Stimulated activated CD4-positive, alpha-beta T cell treated with anti-CD3 and anti-CD28 coated beads, TNF-alpha, amount 100 ng/mL, for 48 hours (primary cell): ENCODE measurements around the gene KRT27.
A peak's percentile ranks its signal among the peaks of the same experiment; 100 is the strongest.
"Not testable (repeated sequence)": the region's sequence is repeated elsewhere in the genome, so short reads cannot be mapped to it uniquely, and the experiment has no call there.

Source experiments
- DNase-seq, 3 donors: peaks; one replicate each; pipeline ENCODE4 v3.0.0-alpha.2; 2020; ENCODE audit warnings: low read depth in 3 of 3

Gene KRT27

DNA sequence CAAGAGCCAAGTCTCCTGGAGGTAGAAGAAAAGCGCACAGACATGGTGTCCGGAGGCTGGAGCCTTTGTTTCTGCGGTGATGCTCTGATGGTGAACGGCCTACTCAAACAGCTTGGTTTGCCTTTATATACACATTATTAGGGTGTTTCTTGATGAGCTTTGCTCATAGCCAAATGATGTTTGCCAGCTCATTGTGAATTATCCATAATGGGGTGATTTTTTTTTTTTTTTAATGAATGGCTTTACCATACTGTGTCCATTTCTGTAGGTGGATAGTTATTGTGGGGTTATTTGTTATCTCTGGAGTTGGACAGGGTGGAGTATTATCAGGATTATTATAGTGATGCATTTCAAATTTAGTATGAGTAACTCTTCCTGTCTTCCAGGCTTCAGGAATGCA, at the start of gene KRT27:
Gene KRT27, minus strand, starts transcription at position 101 of the 400 bp plus-strand sequence. Its CDS starts 57 bp downstream, at position 44.
- DNase-seq = no peak

- DNase-seq = no peak
These were observed 47.9 kb upstream of the KRT27 start for GRCh38 chr17:40830085-40830776.

DNA sequence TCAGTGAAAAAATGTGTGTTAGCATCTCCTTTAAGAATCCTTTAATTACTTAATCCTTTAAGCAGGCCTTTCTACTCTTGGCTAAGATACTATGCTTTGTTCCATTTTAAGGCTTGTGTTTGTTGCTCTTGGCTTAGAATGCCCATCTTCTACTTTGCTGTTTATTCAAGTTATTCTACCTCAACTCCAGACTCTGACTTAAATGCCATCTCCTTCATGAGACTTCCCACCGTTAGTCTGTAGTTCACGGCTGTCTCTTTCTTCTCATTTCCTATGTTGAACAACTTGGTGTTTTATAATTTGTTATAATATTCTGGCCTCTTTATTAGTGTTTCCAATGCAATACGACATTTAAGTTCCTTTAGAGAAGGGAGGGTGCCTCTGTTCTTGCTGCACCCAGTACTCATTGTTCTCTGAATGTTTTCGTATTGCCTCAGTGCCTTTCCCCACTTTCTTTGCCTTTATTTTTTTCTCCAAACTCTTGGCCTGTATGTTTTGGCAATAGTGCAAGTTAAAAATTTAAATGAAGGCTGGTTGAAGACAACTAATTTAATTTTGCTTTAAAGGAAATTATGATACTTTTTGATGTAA, 46.2 kb upstream of the KRT27 start:
- DNase-seq = no peak

DNA sequence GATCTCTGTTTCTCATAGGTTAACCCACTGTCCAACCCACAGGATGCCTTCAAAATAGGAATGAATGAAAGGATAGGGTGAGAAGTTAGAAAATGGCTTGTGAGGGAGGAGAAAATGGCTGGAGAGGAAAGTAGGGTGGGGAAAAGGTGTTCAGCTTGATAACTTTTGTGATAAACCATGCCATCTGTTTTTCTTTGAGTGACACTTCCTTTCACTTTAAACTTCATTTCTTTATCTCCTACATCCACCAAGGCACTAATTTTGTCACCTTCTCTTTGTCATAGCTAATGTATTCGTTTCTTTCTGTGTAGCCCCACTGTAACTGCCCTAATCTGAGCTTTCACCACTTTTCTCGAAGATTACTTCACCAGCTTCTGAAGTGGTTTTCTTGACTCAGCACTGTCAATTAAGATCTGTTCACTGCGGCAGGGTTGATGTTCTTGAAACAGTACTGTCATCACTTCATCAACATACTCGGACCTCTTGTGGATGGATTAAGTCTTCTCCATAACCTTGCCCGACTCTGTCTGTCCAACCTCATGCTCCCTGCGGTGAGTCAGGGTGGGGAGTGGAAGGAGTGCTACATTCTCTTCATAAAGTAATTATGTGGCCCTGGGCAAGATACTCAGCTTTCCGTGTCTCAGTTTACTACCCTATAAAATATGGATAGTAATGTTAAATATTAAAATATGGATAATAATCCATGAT, 45.5 kb upstream of the KRT27 start:
- no peak for DNase-seq

DNA sequence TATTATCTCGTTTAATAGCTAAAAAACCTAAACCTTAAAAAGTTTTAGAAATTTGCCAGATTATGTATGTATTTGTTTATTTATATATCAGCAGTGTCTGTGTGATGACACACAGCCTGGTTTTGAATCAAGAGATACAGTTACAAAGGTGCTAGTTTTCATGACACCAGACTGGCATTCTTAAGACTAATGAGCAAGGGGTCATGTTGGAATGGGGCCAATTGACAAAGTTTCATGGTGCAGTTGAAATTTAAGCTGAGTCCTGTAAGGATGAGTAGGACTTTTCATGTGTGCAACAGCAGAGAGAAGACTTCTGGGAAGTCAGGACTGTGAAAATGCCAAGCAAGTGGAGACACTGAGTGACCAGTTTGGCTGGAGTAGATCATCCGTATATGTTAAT, 43.2 kb upstream of the KRT27 start:
- DNase-seq = no peak

DNA sequence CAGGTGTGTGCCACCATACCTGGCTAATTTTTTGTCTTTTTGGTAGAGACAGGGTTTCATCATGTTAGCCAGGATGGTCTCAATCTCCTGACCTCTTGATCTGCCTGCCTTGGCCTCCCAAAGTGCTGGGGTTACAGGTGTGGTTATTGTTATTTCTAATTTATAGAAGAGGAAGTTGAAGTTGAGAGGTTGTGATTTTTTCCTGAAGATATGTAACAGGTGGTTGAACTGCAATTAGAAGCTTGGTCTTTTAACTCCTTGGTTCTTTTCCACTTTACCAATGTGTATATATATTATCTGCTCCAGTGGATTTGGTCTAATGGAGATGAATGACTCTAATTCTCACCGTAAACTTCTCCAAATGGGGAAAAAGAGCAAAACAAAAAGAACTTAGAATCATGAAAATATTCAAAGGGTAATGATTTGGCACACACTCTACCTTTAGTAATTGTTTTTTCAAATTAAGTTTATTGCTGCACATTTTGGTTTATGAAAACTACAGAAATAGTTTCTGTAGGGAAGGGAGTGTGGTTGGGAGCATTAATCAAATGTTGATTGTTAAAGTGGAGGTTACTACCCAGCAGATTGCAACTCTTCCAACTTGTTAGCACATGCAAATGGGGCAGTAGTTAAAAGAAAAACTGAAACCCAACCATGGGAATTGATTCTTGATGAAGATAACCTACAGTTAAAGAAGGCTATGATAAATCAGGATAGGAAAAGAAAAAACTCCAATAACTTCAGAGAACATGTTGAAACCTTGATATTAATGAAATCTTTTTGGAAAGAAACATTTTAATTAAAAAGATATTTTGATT, 41.9 kb upstream of the KRT27 start:
- no peak for DNase-seq

DNA sequence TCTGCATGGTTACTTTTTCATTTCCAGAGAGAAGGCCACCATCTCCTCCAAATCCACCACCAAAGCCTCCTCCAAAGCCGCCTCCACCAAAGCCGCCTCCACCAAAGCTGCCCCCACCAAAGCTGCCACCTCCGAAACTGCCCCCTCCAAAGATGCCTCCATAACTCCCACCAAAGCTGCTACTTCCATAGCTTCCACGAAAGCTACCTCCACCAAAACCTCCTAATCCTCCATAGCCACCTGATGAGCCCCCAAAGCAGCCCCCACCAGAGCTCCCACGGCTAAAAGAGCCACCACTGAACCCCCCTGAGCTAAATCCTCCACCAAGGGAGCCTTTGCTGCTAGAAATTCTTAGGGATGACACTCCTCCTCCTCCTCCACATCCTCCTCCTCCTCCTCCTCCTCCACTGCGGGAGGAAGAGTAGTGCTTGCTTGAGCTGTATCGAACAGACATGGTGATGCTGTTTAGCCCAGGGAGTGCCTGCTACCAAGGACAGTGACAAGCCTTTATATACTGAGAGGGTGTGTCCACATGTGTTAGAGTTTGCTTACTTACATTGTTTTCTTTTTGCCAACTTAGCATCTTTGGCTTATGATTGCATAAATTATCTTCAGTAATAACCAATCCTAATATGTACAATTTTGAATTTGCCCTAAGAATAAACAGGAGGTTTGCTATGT, 39.9 kb upstream of the KRT27 start, which contains the start of gene KRT10:
Gene KRT10, minus strand, starts transcription at position 483 of the 681 bp plus-strand sequence. Its CDS starts 29 bp downstream, at position 454.
- DNase-seq = no peak

- DNase-seq = no peak
These were observed 39.2 kb upstream of the KRT27 start for GRCh38 chr17:40821536-40821935.

- DNase-seq = no peak
These were observed 38.0 kb upstream of the KRT27 start for GRCh38 chr17:40820228-40820838.

- no peak for DNase-seq
These were observed 37.3 kb upstream of the KRT27 start for GRCh38 chr17:40819528-40820125.

DNA sequence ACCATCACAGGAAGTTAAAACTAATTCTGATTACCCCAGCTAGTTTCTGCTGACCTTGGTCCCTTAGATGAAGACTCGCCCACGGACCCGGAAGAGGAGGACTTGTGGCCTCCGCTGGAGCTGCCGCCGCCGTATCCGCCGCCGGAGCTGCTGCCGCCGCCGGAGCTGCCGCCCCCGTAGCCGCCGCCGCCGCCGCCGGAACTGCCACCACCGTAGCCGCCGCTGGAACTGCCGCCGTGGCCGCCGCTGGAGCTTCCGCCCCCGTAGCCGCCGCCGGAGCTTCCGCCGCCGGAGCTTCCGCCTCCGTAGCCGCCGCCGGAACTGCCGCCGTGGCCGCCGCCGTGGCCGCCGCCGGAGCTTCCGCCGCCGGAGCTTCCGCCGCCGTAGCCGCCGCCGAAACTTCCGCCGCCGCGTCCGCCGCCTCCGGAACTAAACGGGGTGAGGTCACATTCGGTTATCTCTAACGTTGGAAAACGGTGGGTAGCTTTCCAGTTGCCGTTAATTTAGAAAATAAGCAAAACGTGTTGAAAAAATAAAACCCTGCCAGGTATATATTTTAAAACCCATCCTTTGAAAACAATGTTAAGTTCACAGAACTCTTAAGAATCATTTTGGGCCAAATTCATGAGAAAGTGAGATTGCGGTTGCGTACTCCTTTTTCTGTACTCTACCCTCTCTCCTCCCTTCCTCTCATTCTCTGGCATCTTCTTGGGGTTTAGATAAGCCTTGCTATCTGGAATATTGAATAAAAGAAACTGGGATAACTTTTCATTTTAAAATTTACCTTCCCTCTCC, 36.6 kb upstream of the KRT27 start:
- DNase-seq = peak; percentile 64 to 74 (median 72)

- no peak for DNase-seq
These were observed 36.0 kb upstream of the KRT27 start for GRCh38 chr17:40818343-40818732.

DNA sequence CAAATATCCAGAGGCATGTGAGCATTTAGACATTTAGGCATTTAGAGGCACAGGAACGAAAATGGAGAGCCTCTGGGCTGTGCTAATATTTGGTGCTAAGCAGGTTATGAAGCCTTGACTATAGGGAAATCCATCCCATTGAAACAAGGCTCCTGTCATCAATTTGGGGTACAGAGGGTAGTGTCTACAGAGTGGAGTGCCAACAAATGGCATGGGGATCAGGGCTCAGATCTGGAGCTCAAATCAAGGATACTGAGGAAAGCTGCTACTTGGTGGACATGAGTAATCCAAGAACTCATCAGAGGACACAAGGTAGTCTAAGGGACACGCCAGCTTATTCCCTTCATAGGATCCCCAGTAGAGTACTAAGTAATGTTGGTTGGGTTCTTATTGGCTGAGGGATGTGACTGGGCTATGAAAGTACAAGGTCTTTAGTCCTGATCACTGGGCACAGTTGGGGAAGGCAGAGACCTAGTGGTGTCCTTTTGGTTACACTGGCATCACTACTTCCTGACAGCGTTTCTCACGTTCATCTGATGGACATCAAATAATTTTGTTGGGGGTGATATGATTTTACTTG, 34.8 kb upstream of the KRT27 start:
- DNase-seq = no peak

- DNase-seq = no peak
These were observed 34.2 kb upstream of the KRT27 start for GRCh38 chr17:40816569-40816968.

DNA sequence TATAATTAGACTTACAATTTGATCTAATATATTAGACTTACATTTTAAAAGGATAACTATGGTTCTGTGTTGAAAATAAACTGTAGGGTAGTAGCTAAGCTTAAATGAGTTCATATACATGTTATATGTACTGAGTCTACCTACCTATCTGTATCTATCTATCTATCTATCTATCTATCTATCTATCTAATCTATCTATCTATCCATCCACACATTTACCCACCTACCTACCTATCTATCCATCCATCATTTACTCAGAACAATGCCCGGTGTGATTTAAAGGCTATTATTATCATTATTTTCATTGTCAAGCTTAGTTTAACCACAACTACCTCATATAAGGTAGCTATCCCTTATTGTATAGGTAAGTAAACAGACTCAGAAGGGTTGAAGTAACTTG, 33.0 kb upstream of the KRT27 start:
- DNase-seq = no peak

DNA sequence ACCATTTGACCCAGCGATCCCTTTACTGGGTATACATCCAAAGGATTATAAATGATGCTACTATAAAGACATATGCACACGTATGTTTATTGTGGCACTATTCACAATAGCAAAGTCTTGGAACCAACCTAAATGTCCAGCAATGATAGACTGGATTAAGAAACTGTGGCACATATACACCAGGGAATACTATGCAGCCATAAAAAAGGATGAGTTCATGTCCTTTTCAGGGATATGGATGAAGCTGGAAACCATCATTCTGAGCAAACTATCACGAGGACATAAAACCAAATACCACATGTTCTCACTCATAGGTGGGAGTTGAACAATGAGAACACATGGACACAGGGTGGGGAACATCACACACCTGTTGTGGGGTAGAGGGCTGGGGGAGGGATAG, 32.3 kb upstream of the KRT27 start:
- not testable (repeated sequence) for DNase-seq

DNA sequence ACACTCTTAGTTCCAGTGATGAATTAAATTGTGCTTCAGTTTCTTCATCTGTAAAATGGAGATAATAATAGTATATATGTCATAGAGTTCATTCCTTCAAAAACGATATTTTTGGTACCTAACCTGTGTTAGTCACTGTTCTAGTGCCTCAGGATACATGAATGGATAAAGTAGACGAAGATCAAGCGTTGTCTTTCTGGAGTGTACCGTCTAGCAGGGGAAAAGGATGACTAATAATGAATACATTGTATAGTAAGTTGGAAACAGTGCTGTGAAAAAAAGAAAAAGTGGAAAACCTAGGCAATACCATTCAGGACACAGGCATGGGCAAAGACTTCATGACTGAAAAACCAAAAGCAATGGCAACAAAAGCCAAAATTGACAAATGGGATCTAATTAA, 31.5 kb upstream of the KRT27 start:
- no peak for DNase-seq

GRCh38 chr17:40812639-40813038, 30.3 kb upstream of the KRT27 start:
- no peak for DNase-seq

DNA sequence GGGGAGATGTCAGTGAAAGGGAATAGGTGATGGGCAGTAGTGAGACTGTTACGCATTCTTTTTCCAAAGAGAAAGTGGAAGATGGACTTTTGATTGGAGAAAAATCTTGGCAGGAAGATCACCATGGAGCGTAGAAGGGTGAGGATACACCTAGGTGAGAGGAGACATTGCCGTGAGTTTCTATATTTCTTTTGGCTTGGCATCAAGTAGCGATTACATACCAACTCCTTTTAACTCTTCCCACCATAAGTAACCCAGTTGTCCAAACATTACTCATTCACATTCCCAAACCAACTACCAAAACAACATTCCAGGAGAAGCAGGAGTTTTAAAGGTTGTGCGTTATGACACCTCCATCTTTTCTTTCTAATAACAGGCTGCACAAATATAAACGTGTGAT, 28.1 kb upstream of the KRT27 start:
- DNase-seq = no peak
